ENCODE data around the gene HYAL2.

- TF ChIP-seq, protein P1, sequence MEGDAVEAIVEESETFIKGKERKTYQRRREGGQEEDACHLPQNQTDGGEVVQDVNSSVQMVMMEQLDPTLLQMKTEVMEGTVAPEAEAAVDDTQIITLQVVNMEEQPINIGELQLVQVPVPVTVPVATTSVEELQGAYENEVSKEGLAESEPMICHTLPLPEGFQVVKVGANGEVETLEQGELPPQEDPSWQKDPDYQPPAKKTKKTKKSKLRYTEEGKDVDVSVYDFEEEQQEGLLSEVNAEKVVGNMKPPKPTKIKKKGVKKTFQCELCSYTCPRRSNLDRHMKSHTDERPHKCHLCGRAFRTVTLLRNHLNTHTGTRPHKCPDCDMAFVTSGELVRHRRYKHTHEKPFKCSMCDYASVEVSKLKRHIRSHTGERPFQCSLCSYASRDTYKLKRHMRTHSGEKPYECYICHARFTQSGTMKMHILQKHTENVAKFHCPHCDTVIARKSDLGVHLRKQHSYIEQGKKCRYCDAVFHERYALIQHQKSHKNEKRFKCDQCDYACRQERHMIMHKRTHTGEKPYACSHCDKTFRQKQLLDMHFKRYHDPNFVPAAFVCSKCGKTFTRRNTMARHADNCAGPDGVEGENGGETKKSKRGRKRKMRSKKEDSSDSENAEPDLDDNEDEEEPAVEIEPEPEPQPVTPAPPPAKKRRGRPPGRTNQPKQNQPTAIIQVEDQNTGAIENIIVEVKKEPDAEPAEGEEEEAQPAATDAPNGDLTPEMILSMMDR (IDR thresholded peaks at IDR 0.05; ENCODE audit: low read depth, low read length): no peak
- TF ChIP-seq MAX (IDR thresholded peaks at IDR 0.05; ENCODE audit: low read depth, low read length) (no peak), POLR2A (IDR thresholded peaks at IDR 0.05; ENCODE audit: extremely low read depth, insufficient read length) (no peak)
Observed at GRCh38 chr3:50273689-50274065, 48.9 kb downstream of the HYAL2 start.

All from NB4 (cell line).